K562 (cell line): Measurements from ENCODE around the gene CHD3. TPM values are rescaled to one million over a fixed set of nuclear protein-coding genes. Genes with fewer than 3 reads are reported as not detected.

Experiments used
- ATAC-seq: fragments of 200-7000 bp; cut with Tn5 transposase; 3 replicates; pipeline ENCODE4 v1.9.1; 2020; ENCODE audit warnings: moderate library complexity
- BruUV-seq: library from RNA; stranded (reverse); fragments of 400-500 nt; replicated peaks from 2 replicates; lab custom pipeline; 2021; lab: Mats Ljungman, UMichigan
- CTCF ChIA-PET: fragments of 300-600 bp; formaldehyde crosslinking; extraction: SDS; loops from one replicate; lab custom pipeline; 2021; ENCODE audit warnings: low intra/inter-chr PET ratio; lab: Yijun Ruan, JAX
- POLR2A ChIA-PET: fragments of 300-600, 350-650 bp; sonication (Branson Sonifier 250); formaldehyde crosslinking; extraction: SDS; loops from one replicate; lab custom pipeline; 2021; ENCODE audit warnings: antibody characterized with exemption, inconsistent platforms; lab: Yijun Ruan, JAX
- DNase-seq, 4 experiments: peaks; one replicate each; pipeline versions ENCODE4 v3.0.0 to v3.0.0-alpha.2; 2011 to 2018; ENCODE audit warnings: low spot score in 3 of 4, mixed read lengths in 3 of 4; ENCODE audit errors: extremely low read depth in 1 of 4
- FAIRE-seq: peaks from 2 replicates; lab custom pipeline; 2011; peaks lifted over from hg19 to GRCh38; lab: Jason Lieb, UNC
- H2AFZ ChIP-seq: 2 replicates; pipeline ENCODE4 v1.6.0; 2011; ENCODE audit warnings: low read depth, low read length, control low read depth, inconsistent platforms
- H3K27ac ChIP-seq: fragments of 200-600 bp; 3 replicates; pipeline ENCODE4 v1.8.0; 2011; ENCODE audit warnings: low read depth, mild to moderate bottlenecking, control low read depth, inconsistent platforms, low read length, moderate library complexity, mixed read lengths; ENCODE audit errors: extremely low read depth
- H3K27me3 ChIP-seq, 2 experiments: fragments of 300-600 bp in 1 of 2; 2 replicates in 1 of 2; 3 replicates in 1 of 2; pipeline versions ENCODE4 v1.6.0 to v1.8.0; 2011; ENCODE audit warnings: inconsistent platforms in 2 of 2, low read length in 2 of 2, mild to moderate bottlenecking in 1 of 2, mixed read lengths in 1 of 2, moderate library complexity in 1 of 2; ENCODE audit not compliant: control insufficient read depth in 2 of 2, insufficient read depth in 2 of 2
- H3K36me3 ChIP-seq: fragments of 300-600 bp; 3 replicates; pipeline ENCODE4 v1.8.0; 2011; ENCODE audit warnings: mild to moderate bottlenecking, low read length, inconsistent platforms; ENCODE audit not compliant: control insufficient read depth, insufficient read depth
- H3K4me1 ChIP-seq, 2 experiments: fragments of 200-600 bp in 1 of 2; replicated peaks in 1 of 2; 2 replicates in 1 of 2; 3 replicates in 1 of 2; pipeline versions ENCODE4 v1.5.1 to v1.8.0; 2011; ENCODE audit warnings: inconsistent platforms in 2 of 2, low read length in 2 of 2, mild to moderate bottlenecking in 1 of 2, mixed read lengths in 1 of 2, moderate library complexity in 1 of 2; ENCODE audit not compliant: control insufficient read depth in 2 of 2, insufficient read depth in 2 of 2
- H3K4me2 ChIP-seq: 2 replicates; pipeline ENCODE4 v1.6.1; 2011; ENCODE audit warnings: low read length, control low read depth, inconsistent platforms, mixed read lengths; ENCODE audit not compliant: insufficient read depth
- H3K4me3 ChIP-seq: fragments of 200-600 bp; sonication (generic), shearing (Covaris generic); 2 replicates; pipeline ENCODE4 v1.5.1; 2016; ENCODE audit warnings: control low read depth, inconsistent platforms
- H3K79me2 ChIP-seq: fragments of 200-600 bp; 3 replicates; pipeline ENCODE4 v1.8.0; 2011; ENCODE audit warnings: low read length, inconsistent platforms; ENCODE audit not compliant: control insufficient read depth, insufficient read depth
- H3K9ac ChIP-seq, 2 experiments: 2 replicates each; pipeline versions ENCODE4 v1.6.0 to v1.6.1; 2011; ENCODE audit warnings: low read depth in 2 of 2, low read length in 2 of 2, control low read depth in 1 of 2, inconsistent platforms in 1 of 2, mild to moderate bottlenecking in 1 of 2, mixed read lengths in 1 of 2; ENCODE audit not compliant: insufficient read depth in 1 of 2
- H3K9me1 ChIP-seq: one replicate; pipeline ENCODE4 v1.6.0; 2011; ENCODE audit warnings: inconsistent platforms, mild to moderate bottlenecking, low read length, moderate library complexity; ENCODE audit not compliant: control insufficient read depth, insufficient read depth
- H3K9me3 ChIP-seq: replicated peaks from 2 replicates; pipeline ENCODE4 v1.5.1; 2011; ENCODE audit warnings: low read depth, low read length, inconsistent platforms; ENCODE audit not compliant: control insufficient read depth, insufficient read depth
- H4K20me1 ChIP-seq: replicated peaks from 2 replicates; pipeline ENCODE4 v1.6.1; 2011; ENCODE audit warnings: low read length, inconsistent platforms, mixed read lengths; ENCODE audit not compliant: control insufficient read depth, insufficient read depth
- POLR2G ChIP-seq: fragments of 200-400 bp; formaldehyde crosslinking; IDR thresholded peaks from 2 replicates; pipeline ENCODE4 v1.6.1; 2017; ENCODE audit warnings: low read depth, mild to moderate bottlenecking, antibody characterized with exemption, low read length, moderate library complexity
- ZNF133 ChIP-seq: fragments of 250-450 bp; sonication (Bioruptor Pico); IDR thresholded peaks from 2 replicates; pipeline ENCODE4 v1.4.0; 2020; ENCODE audit warnings: mild to moderate bottlenecking
- WGBS: fragments of 100-300 bp; shearing (Covaris generic); methylation state at CpG from one replicate; pipeline ENCODE4 v1.1.6; 2016; ENCODE audit warnings: low coverage, mixed read lengths; ENCODE audit not compliant: insufficient coverage; ENCODE audit errors: missing lambda C conversion rate; 5-methylcytosine and 5-hydroxymethylcytosine counted together
- in situ Hi-C: fragments of 300-500 bp; cut with MboI; formaldehyde crosslinking; loops from 4 replicates; pipeline ENCODE4 v1.15.0; 2018; ENCODE audit warnings: inconsistent platforms, mixed read lengths
- intact Hi-C: fragments of 100-400 bp; cut with micrococcal nuclease; formaldehyde crosslinking; loops from 2 replicates; pipeline ENCODE4 v1.14.2; 2022
- polyA plus RNA-seq, 8 experiments: library from polyadenylated mRNA; depleted of rRNA in 4 of 8; stranded (reverse) in 5 of 8; unstranded in 3 of 8; fragments of >200 nt; fragmentation: Nextera tagmentation in 2 of 8; fragmentation: Illumina TruSeq in 1 of 8; extraction: Ambion mirVana in 2 of 8; extraction: Trizol in 1 of 8; gene quantifications; 2 replicates each; pipeline versions ENCODE4 v1.2.1 to v1.2.3, GENCODE V29; 2011 to 2014; ENCODE audit warnings: inconsistent platforms in 1 of 8, missing spikeins in 1 of 8
- total RNA-seq, 7 experiments: library from RNA; depleted of rRNA in 6 of 7; stranded (reverse); fragments of >200 nt in 6 of 7; fragmentation: Illumina TruSeq in 2 of 7; extraction: Trizol in 2 of 7; gene quantifications; 2 replicates each; pipeline versions ENCODE4 v1.2.1 to v1.2.3, GENCODE V29; 2011 to 2021; ENCODE audit warnings: low replicate concordance in 1 of 7

The CHD3 gene
- total and polyA plus RNA-seq, 9 of the 15 experiments (the other 6 are each of a cell fraction or from before 2014, with no cell fraction given): 0.39 to 38.2 (median 21.2) TPM

DNA sequence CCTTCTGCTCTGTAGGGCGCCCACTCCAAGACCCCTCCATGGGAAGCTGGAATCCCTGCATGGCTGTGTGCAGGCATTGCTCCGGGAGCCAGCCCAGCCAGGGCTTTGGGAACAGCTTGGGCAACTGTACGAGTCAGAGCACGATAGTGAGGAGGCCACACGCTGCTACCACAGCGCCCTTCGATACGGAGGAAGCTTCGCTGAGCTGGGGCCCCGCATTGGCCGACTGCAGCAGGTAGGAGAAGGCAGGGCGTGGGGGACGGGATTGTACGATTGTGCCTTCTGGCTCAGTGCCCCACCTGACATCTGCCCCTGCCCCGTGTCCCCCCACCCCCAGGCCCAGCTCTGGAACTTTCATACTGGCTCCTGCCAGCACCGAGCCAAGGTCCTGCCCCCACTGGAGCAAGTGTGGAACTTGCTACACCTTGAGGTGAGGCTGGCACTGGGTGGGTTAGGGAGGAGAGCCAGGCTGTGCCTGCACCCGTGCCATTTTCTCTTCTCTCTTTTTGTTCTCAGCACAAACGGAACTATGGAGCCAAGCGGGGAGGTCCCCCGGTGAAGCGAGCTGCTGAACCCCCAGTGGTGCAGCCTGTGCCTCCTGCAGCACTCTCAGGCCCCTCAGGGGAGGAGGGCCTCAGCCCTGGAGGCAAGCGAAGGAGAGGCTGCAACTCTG lies 42.4 kb upstream of the CHD3 start:
- Histone ChIP-seq H3K9me1 (peaks cover 3% of the 10 kb centered on the region), H3K4me1 (peaks cover 3 to 42% of the 10 kb centered on the region in 2 experiments; a peak in 4 of 5 replicates), H3K4me2 (no peak overlapping the region), H3K9me3 (no peaks in the 10 kb centered on the region), H4K20me1 (peaks cover 4% of the 10 kb centered on the region), H3K4me3 (no peak overlapping the region), H2AFZ (no peak overlapping the region), H3K27me3 (no peaks in the 10 kb centered on the region), H3K9ac (no peak overlapping the region; a peak in 1 of 4 replicates), H3K79me2 (peaks cover 40% of the 10 kb centered on the region), H3K27ac (no peak overlapping the region), H3K36me3 (peaks cover 51% of the 10 kb centered on the region; the same call in 2 of the 3 replicates)
- no peak for DNase-seq
- intact Hi-C loops: no loop called here
- no peak for ATAC-seq
- ChIA-PET CTCF (no interaction called here), POLR2A (interaction anchor here (1.7 kb wide), 1 partner anchor 10 kb away, joined by 7 read pairs; the partner anchor contains the start of gene NAA38)
- FAIRE-seq: no peak
- 84% methylated on average over 9 of the region's 22 CpGs for WGBS
- BruUV-seq: no TSS peak
- in situ Hi-C loops: no loop called here
- peak; percentile 45 for TF ChIP-seq POLR2G
- TF ChIP-seq ZNF133 (CRISPR knock-in tag): no peak
